ENCODE measurements around the gene ADARB2.

DNA sequence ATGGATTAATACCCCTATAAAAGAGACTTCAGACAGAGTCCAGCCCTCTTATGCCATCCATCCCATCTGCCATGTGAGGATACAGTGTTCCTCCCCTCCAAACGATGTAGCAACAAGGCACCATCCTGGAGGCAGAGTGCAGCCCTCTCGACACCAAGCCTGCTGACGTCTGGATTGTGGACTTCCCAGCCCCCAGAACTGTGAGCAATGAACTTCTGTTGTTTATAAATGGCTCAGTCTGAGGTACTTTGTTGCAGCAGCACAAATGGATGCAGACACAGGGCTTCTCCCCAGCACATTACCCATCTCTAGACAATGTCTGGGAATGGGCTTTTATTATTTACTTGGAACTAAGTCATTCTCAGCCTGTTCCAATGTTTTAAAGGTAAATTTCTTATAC lies 485.6 kb downstream of the ADARB2 start:
- TF ChIP-seq EZH2phosphoT487 (IDR thresholded peaks at IDR 0.05; ENCODE audit: borderline replicate concordance, low read depth) (no peak), MAX (IDR thresholded peaks at IDR 0.05; ENCODE audit: low read depth) (no peak), RFX5 (IDR thresholded peaks at IDR 0.05; ENCODE audit: low read length) (no peak), TEAD4 (IDR thresholded peaks at IDR 0.05; ENCODE audit: borderline replicate concordance, insufficient read depth) (no peak), PBX3 (IDR thresholded peaks at IDR 0.05) (no peak), POLR2AphosphoS5 (IDR thresholded peaks at IDR 0.05; ENCODE audit: low read depth, low read length) (no peak), RXRA (IDR thresholded peaks at IDR 0.05; ENCODE audit: borderline replicate concordance, low read depth) (no peak), USF1 (IDR thresholded peaks at IDR 0.05; ENCODE audit: borderline replicate concordance, low read depth) (no peak)
- TF ChIP-seq, protein P1, sequence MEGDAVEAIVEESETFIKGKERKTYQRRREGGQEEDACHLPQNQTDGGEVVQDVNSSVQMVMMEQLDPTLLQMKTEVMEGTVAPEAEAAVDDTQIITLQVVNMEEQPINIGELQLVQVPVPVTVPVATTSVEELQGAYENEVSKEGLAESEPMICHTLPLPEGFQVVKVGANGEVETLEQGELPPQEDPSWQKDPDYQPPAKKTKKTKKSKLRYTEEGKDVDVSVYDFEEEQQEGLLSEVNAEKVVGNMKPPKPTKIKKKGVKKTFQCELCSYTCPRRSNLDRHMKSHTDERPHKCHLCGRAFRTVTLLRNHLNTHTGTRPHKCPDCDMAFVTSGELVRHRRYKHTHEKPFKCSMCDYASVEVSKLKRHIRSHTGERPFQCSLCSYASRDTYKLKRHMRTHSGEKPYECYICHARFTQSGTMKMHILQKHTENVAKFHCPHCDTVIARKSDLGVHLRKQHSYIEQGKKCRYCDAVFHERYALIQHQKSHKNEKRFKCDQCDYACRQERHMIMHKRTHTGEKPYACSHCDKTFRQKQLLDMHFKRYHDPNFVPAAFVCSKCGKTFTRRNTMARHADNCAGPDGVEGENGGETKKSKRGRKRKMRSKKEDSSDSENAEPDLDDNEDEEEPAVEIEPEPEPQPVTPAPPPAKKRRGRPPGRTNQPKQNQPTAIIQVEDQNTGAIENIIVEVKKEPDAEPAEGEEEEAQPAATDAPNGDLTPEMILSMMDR (IDR thresholded peaks at IDR 0.05), result no peak
